HepG2 (cell line): ENCODE measurements around the gene NPR3.

Experiments
- ATF2 ChIP-seq: sonication (generic); formaldehyde crosslinking; IDR thresholded peaks from 2 replicates; pipeline ENCODE4 v1.4.0; 2020; ENCODE audit warnings: missing genetic modification reagents
- CENPT ChIP-seq: sonication (generic); formaldehyde crosslinking; IDR thresholded peaks from 2 replicates; pipeline ENCODE4 v1.8.0; 2022; ENCODE audit warnings: low read depth, mild to moderate bottlenecking, moderate library complexity, missing genetic modification reagents
- CTCF ChIP-seq: sonication (generic); formaldehyde crosslinking; IDR thresholded peaks from 2 replicates; pipeline ENCODE4 v1.5.0; 2020; ENCODE audit warnings: mild to moderate bottlenecking, missing genetic modification reagents, moderate library complexity
- FLYWCH1 ChIP-seq: sonication (generic); formaldehyde crosslinking; IDR thresholded peaks from 2 replicates; pipeline ENCODE4 v1.8.1; 2023; ENCODE audit warnings: mild to moderate bottlenecking, missing genetic modification reagents
- HINFP ChIP-seq: sonication (generic); formaldehyde crosslinking; IDR thresholded peaks from 2 replicates; pipeline ENCODE4 v1.4.0; 2020; ENCODE audit warnings: low read depth, mild to moderate bottlenecking, missing genetic modification reagents
- HNRNPUL1 ChIP-seq: fragments of 200-400 bp; formaldehyde crosslinking; IDR thresholded peaks from 2 replicates; pipeline ENCODE4 v1.6.1; 2017; ENCODE audit warnings: low read depth, mild to moderate bottlenecking, low read length, moderate library complexity
- HOXA5 ChIP-seq: sonication (generic); formaldehyde crosslinking; IDR thresholded peaks from 2 replicates; pipeline ENCODE4 v1.4.0; 2020; ENCODE audit warnings: missing genetic modification reagents
- JUNB ChIP-seq: sonication (generic); formaldehyde crosslinking; IDR thresholded peaks from 2 replicates; pipeline ENCODE4 v1.8.0; 2022; ENCODE audit warnings: missing genetic modification reagents, mild to moderate bottlenecking, borderline replicate concordance
- NFE2 ChIP-seq: sonication (generic); formaldehyde crosslinking; IDR thresholded peaks from 2 replicates; pipeline ENCODE4 v1.4.0; 2020; ENCODE audit warnings: missing genetic modification reagents
- TIGD3 ChIP-seq: sonication (generic); formaldehyde crosslinking; IDR thresholded peaks from 2 replicates; pipeline ENCODE4 v1.5.1; 2020; ENCODE audit warnings: mild to moderate bottlenecking, missing genetic modification reagents, borderline replicate concordance
- ZBTB10 ChIP-seq: sonication (generic); formaldehyde crosslinking; IDR thresholded peaks from 2 replicates; pipeline ENCODE4 v1.4.0; 2020; ENCODE audit warnings: missing genetic modification reagents, borderline replicate concordance
- ZFY ChIP-seq: sonication (generic); formaldehyde crosslinking; IDR thresholded peaks from 2 replicates; pipeline ENCODE4 v1.4.0; 2020; ENCODE audit warnings: missing genetic modification reagents
- ZNF256 ChIP-seq: sonication (generic); formaldehyde crosslinking; conservative IDR thresholded peaks from 2 replicates; pipeline ENCODE4 v1.4.0; 2020; ENCODE audit warnings: missing genetic modification reagents

- TF ChIP-seq CTCF (CRISPR knock-in tag) (no peak), JUNB (no peak), CENPT (CRISPR knock-in tag) (no peak), ZFY (CRISPR knock-in tag) (no peak), TIGD3 (CRISPR knock-in tag) (no peak), HOXA5 (no peak), HINFP (CRISPR knock-in tag) (no peak), FLYWCH1 (CRISPR knock-in tag) (no peak), ZNF256 (CRISPR knock-in tag) (no peak), HNRNPUL1 (no peak), ZBTB10 (CRISPR knock-in tag) (no peak), NFE2 (CRISPR knock-in tag) (no peak), ATF2 (CRISPR knock-in tag) (no peak)
Observed at GRCh38 chr5:32708949-32709348, 2.2 kb upstream of the NPR3 start.
